AG20443 (cell line): ENCODE results near the gene LLGL2.

Source experiments
- DNase-seq: peaks from one replicate; pipeline ENCODE4 v3.0.0; 2012; ENCODE audit warnings: low spot score, mixed read lengths

Gene LLGL2

GRCh38 chr17:75614006-75614405 is 88.5 kb downstream of the LLGL2 start:
- DNase-seq, result peak; percentile 41

DNA sequence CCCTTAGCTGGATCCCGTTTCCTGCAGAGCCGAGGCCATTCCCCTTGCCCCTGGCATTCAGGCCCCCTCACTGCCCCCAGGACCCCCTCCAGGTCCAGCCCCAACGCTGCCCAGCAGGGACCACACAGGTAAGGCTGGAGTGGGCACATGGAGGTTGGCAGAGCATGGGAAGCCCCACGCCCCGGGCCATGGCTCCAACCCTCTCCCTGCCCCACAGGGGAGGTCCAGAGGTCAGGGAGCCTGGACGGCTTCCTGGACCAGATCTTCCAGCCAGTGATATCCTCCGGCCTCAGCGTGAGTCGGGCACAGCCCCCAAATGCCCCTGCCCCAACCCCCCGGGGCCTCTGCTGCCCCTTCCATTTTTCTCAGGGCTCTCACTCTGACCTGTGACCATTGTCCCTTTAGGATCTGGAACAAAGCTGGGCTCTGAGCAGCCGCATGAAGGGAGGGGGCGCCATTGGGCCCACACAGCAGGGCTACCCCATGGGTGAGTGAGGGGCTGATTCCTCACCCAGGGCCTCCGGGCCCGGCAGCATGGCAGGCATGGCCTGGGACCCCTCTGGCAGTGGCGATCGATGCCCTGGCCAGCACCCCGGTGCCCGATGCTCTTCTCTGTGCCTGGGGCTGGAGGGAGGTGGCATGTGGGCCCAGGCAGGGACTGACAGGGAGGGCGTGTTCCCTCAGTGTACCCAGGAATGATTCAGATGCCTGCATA is 89.2 kb downstream of the LLGL2 start:
- no peak for DNase-seq

DNA sequence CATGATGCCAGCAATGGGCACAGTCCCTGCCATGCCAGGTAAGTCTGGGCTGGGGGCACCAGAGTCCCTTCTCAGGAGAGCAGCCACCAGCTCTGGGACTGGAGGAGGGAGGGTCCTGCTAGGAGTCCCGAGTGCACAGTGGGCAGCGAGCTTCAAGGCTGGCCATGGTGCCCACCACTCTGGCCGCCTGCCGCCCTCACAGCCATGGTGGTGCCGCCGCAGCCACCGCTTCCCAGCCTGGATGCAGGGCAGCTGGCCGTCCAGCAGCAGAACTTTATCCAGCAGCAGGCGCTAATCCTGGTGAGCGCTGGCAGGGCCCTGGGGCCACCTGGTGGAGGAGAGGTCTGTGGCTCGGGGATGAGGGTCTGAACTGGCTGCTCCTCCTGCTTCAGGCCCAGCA is 89.8 kb downstream of the LLGL2 start:
- no peak for DNase-seq

- no peak for DNase-seq
These were observed 91.1 kb downstream of the LLGL2 start for GRCh38 chr17:75616521-75617122.

DNA sequence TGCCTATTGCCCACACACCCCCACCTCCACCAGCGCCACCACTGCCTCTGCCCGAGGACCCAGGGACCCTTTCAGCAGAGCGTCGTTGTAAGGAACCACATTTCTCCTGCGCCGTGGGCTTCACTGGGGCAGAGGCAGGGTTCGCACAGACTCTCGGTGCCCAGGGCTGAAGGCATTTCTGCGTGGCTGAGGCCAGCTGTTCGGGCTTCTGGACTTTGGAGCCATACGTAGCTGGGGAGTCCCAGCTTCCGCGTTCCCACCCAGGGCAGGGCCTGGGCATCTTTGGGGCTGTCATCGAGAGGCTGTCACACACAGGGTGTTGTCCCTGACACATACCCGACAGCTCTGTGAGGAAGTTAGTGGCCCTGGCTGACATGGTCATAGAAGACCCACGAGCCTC is 91.7 kb downstream of the LLGL2 start:
- DNase-seq, result no peak

DNA sequence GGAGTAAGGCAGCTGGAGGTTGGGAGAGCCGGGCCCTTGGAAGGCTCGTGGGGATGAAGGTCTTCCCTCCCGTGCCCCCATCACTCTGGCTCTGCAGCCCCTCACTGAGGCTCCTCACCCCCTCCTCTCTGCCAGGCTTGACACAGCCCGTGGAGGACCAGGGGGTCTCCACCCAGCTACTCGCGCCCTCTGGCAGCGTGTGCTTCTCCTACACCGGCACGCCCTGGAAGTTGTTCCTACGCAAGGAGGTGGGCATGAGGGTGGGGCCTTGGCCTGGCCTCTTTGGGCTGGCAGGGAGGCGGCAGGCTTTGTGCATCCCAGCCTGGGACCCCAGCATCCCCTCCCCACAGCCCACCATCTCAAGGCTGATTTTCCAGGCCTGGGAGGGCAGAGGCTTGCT is 92.2 kb downstream of the LLGL2 start:
- no peak for DNase-seq

GRCh38 chr17:75619506-75620431 is 94.3 kb downstream of the LLGL2 start:
- DNase-seq, result peak; percentile 60

- no peak for DNase-seq
These were observed 96.0 kb downstream of the LLGL2 start for GRCh38 chr17:75621489-75621888.

DNA sequence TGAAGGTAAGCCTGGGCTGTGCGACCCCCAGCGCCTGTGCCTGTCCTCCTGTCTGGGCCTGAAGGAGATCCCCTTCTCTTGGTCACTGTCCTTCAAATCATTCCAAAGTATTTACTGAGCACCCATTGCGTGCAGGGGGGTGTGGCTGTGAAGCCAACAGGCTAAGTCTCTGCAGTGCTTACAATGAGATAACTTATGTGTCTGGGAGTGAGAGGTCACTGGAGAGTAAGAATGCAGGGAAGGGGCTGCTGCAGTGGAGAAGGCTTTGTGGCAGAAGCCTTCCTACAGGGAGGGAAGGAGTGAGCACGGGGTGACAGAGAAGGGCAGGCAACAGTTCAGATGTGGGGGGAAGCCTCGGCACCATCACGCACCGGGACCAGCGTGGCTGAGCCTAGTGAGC is 96.6 kb downstream of the LLGL2 start:
- peak; percentile 40 for DNase-seq

- DNase-seq, result no peak
These were observed 97.3 kb downstream of the LLGL2 start for GRCh38 chr17:75622771-75623273.

- DNase-seq, result no peak
These were observed 97.9 kb downstream of the LLGL2 start for GRCh38 chr17:75623386-75623785.

GRCh38 chr17:75624021-75624420 is 98.5 kb downstream of the LLGL2 start:
- DNase-seq, result no peak
